WTC11 (cell line): ENCODE data around the gene SWI5.

Experiments used
- ARID4B ChIP-seq: sonication (generic); formaldehyde crosslinking; IDR thresholded peaks from 2 replicates; pipeline ENCODE4 v1.8.0; 2023; ENCODE audit warnings: missing genetic modification reagents, mild to moderate bottlenecking, borderline replicate concordance
- CREB1 ChIP-seq: sonication (generic); formaldehyde crosslinking; IDR thresholded peaks from 2 replicates; pipeline ENCODE4 v1.8.0; 2023; ENCODE audit warnings: mild to moderate bottlenecking, missing genetic modification reagents
- GABPB1 ChIP-seq: sonication (generic); formaldehyde crosslinking; IDR thresholded peaks from 2 replicates; pipeline ENCODE4 v1.8.1; 2023; ENCODE audit warnings: mild to moderate bottlenecking, missing genetic modification reagents
- NR3C1 ChIP-seq: sonication (generic); formaldehyde crosslinking; conservative IDR thresholded peaks from 2 replicates; pipeline ENCODE4 v1.8.1; 2023; ENCODE audit warnings: low read depth, mild to moderate bottlenecking, missing genetic modification reagents
- SOX15 ChIP-seq: fragments of 250-450 bp; sonication (Bioruptor Pico); IDR thresholded peaks from 2 replicates; pipeline ENCODE4 v1.9.0; 2021; ENCODE audit warnings: mild to moderate bottlenecking
- SP1 ChIP-seq: sonication (generic); formaldehyde crosslinking; conservative IDR thresholded peaks from 2 replicates; pipeline ENCODE4 v1.8.1; 2022; ENCODE audit warnings: missing genetic modification reagents
- ZBTB21 ChIP-seq: sonication (generic); formaldehyde crosslinking; IDR thresholded peaks from 2 replicates; pipeline ENCODE4 v1.8.1; 2023; ENCODE audit warnings: mild to moderate bottlenecking, missing genetic modification reagents, borderline replicate concordance
- TF ChIP-seq, protein P1 (sequence below): fragments of 200-600 bp; IDR thresholded peaks from 2 replicates; pipeline ENCODE4 v1.8.0; 2022; ENCODE audit warnings: antibody characterized with exemption
- TF ChIP-seq, protein P2 (sequence below): sonication (generic); formaldehyde crosslinking; conservative IDR thresholded peaks from 2 replicates; pipeline ENCODE4 v1.8.1; 2022; ENCODE audit warnings: mild to moderate bottlenecking, missing genetic modification reagents
- TF ChIP-seq, protein P3 (sequence below): fragments of 250-450 bp; sonication (Bioruptor Pico); IDR thresholded peaks from 2 replicates; pipeline ENCODE4 v2.1.2; 2022; ENCODE audit warnings: mild to moderate bottlenecking, moderate library complexity
- TF ChIP-seq, protein P4 (sequence below): sonication (generic); formaldehyde crosslinking; IDR thresholded peaks from 2 replicates; pipeline ENCODE4 v1.8.0; 2022; ENCODE audit warnings: mild to moderate bottlenecking, missing genetic modification reagents

GRCh38 chr9:128246471-128246870 is 29.6 kb upstream of the SWI5 start:
- TF ChIP-seq SP1 (CRISPR knock-in tag) (no peak), ARID4B (no peak), GABPB1 (no peak), NR3C1 (CRISPR knock-in tag) (no peak), SOX15 (CRISPR knock-in tag) (no peak), ZBTB21 (no peak), CREB1 (CRISPR knock-in tag) (no peak)
- TF ChIP-seq, protein P1, sequence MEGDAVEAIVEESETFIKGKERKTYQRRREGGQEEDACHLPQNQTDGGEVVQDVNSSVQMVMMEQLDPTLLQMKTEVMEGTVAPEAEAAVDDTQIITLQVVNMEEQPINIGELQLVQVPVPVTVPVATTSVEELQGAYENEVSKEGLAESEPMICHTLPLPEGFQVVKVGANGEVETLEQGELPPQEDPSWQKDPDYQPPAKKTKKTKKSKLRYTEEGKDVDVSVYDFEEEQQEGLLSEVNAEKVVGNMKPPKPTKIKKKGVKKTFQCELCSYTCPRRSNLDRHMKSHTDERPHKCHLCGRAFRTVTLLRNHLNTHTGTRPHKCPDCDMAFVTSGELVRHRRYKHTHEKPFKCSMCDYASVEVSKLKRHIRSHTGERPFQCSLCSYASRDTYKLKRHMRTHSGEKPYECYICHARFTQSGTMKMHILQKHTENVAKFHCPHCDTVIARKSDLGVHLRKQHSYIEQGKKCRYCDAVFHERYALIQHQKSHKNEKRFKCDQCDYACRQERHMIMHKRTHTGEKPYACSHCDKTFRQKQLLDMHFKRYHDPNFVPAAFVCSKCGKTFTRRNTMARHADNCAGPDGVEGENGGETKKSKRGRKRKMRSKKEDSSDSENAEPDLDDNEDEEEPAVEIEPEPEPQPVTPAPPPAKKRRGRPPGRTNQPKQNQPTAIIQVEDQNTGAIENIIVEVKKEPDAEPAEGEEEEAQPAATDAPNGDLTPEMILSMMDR: no peak
- TF ChIP-seq, protein P2, sequence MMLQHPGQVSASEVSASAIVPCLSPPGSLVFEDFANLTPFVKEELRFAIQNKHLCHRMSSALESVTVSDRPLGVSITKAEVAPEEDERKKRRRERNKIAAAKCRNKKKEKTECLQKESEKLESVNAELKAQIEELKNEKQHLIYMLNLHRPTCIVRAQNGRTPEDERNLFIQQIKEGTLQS (CRISPR knock-in tag): no peak
- TF ChIP-seq, protein P3, sequence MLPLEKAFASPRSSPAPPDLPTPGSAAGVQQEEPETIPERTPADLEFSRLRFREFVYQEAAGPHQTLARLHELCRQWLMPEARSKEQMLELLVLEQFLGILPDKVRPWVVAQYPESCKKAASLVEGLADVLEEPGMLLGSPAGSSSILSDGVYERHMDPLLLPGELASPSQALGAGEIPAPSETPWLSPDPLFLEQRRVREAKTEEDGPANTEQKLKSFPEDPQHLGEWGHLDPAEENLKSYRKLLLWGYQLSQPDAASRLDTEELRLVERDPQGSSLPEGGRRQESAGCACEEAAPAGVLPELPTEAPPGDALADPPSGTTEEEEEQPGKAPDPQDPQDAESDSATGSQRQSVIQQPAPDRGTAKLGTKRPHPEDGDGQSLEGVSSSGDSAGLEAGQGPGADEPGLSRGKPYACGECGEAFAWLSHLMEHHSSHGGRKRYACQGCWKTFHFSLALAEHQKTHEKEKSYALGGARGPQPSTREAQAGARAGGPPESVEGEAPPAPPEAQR (CRISPR knock-in tag): no peak
- TF ChIP-seq, protein P4, sequence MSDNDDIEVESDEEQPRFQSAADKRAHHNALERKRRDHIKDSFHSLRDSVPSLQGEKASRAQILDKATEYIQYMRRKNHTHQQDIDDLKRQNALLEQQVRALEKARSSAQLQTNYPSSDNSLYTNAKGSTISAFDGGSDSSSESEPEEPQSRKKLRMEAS (CRISPR knock-in tag): no peak
